Measurements from ENCODE around the gene TECTA.
"Not testable (repeated sequence)": the region's sequence is repeated elsewhere in the genome, so short reads cannot be mapped to it uniquely, and the experiment has no call there.

Gene TECTA

GRCh38 chr11:121229495-121230215, 128.6 kb downstream of the TECTA start:
- in situ Hi-C loops (cut with MboI; ENCODE audit: low pct_unique_long_range_greater_than_20kb, low sequenced_read_pairs, unreplicated experiment), result no loop called here
- TF ChIP-seq CTCF (IDR thresholded peaks at IDR 0.05; ENCODE audit: extremely low read depth, insufficient read depth, missing control alignments), result no peak

GRCh38 chr11:121231576-121232278, 130.7 kb downstream of the TECTA start:
- in situ Hi-C loops (cut with MboI; ENCODE audit: low pct_unique_long_range_greater_than_20kb, low sequenced_read_pairs, unreplicated experiment), result no loop called here
- TF ChIP-seq CTCF (IDR thresholded peaks at IDR 0.05; ENCODE audit: extremely low read depth, insufficient read depth, missing control alignments), result no peak
- DNase-seq (ENCODE audit: low spot score), result no peak

More at GRCh38 chr11:121229495-121230215, 128.6 kb downstream of the TECTA start:
- no peak for DNase-seq (ENCODE audit: low spot score)

- DNase-seq (ENCODE audit: low spot score), result no peak
- no peak for TF ChIP-seq CTCF (IDR thresholded peaks at IDR 0.05; ENCODE audit: extremely low read depth, insufficient read depth, missing control alignments)
- in situ Hi-C loops (cut with MboI; ENCODE audit: low pct_unique_long_range_greater_than_20kb, low sequenced_read_pairs, unreplicated experiment), result no loop called here
These were observed 134.0 kb downstream of the TECTA start for GRCh38 chr11:121235057-121235456.

- in situ Hi-C loops (cut with MboI; ENCODE audit: low pct_unique_long_range_greater_than_20kb, low sequenced_read_pairs, unreplicated experiment), result no loop called here
- DNase-seq (ENCODE audit: low spot score), result peak; percentile 47
- no peak for TF ChIP-seq CTCF (IDR thresholded peaks at IDR 0.05; ENCODE audit: extremely low read depth, insufficient read depth, missing control alignments)
These were observed 135.3 kb downstream of the TECTA start for GRCh38 chr11:121236115-121237001.

GRCh38 chr11:121237247-121237646, 136.2 kb downstream of the TECTA start:
- TF ChIP-seq CTCF (IDR thresholded peaks at IDR 0.05; ENCODE audit: extremely low read depth, insufficient read depth, missing control alignments), result peak; percentile 28
- in situ Hi-C loops (cut with MboI; ENCODE audit: low pct_unique_long_range_greater_than_20kb, low sequenced_read_pairs, unreplicated experiment), result not testable (repeated sequence)
- DNase-seq (ENCODE audit: low spot score), result peak; percentile 61

Data from GM13977 (cell line).